GM23338 (cell line): ENCODE data around the gene CHMP4A. TPM values are rescaled to one million over a fixed set of nuclear protein-coding genes. Genes with fewer than 3 reads are reported as not detected.

ENCODE experiments used
- ATAC-seq: fragments of 200-7000 bp; cut with Tn5 transposase; 3 replicates; pipeline ENCODE4 v1.9.1; 2020
- DNase-seq: peaks from one replicate; pipeline ENCODE4 v3.0.0-alpha.2; 2015; ENCODE audit warnings: low spot score
- H2AFZ ChIP-seq: fragments of 200-600 bp; sonication (generic); 2 replicates; pipeline ENCODE4 v1.8.0; 2016; ENCODE audit warnings: antibody characterized with exemption, mild to moderate bottlenecking, moderate library complexity
- H3F3A ChIP-seq: fragments of 200-600 bp; sonication (generic); replicated peaks from 2 replicates; pipeline ENCODE4 v1.8.0; 2017; ENCODE audit warnings: antibody characterized with exemption, mixed run types, low read depth
- H3K27ac ChIP-seq: fragments of 200-600 bp; sonication (generic); 2 replicates; pipeline ENCODE4 v1.6.1; 2016; ENCODE audit warnings: low read depth
- H3K27me3 ChIP-seq: fragments of 200-600 bp; sonication (generic); 2 replicates; pipeline ENCODE4 v1.8.0; 2016; ENCODE audit warnings: mild to moderate bottlenecking, mixed run types, moderate library complexity; ENCODE audit not compliant: insufficient read depth
- H3K36me3 ChIP-seq: fragments of 200-600 bp; sonication (generic); 2 replicates; pipeline ENCODE4 v1.8.0; 2016; ENCODE audit warnings: mild to moderate bottlenecking; ENCODE audit not compliant: insufficient read depth
- H3K4me1 ChIP-seq: fragments of 200-600 bp; sonication (generic); 2 replicates; pipeline ENCODE4 v1.8.0; 2016; ENCODE audit warnings: mild to moderate bottlenecking, moderate library complexity; ENCODE audit not compliant: insufficient read depth
- H3K4me2 ChIP-seq: fragments of 200-600 bp; sonication (generic); 2 replicates; pipeline ENCODE4 v1.7.1; 2017; ENCODE audit warnings: mixed run types
- H3K4me3 ChIP-seq: fragments of 200-600 bp; sonication (generic); 2 replicates; pipeline ENCODE4 v1.6.1; 2016; ENCODE audit warnings: mixed run types
- H3K79me2 ChIP-seq: fragments of 200-600 bp; sonication (generic); replicated peaks from 2 replicates; pipeline ENCODE4 v1.8.0; 2017; ENCODE audit warnings: mild to moderate bottlenecking; ENCODE audit not compliant: insufficient read depth
- H3K9me2 ChIP-seq: fragments of 200-600 bp; sonication (generic); 2 replicates; pipeline ENCODE4 v1.8.0; 2017; ENCODE audit not compliant: insufficient read depth
- H4K20me1 ChIP-seq: fragments of 200-600 bp; sonication (generic); replicated peaks from 2 replicates; pipeline ENCODE4 v1.8.0; 2017; ENCODE audit warnings: mild to moderate bottlenecking; ENCODE audit not compliant: insufficient read depth
- H3K27ac Mint-ChIP-seq: 2 replicates; pipeline ENCODE4 v1.8.0; 2020; ENCODE audit warnings: inconsistent platforms, mild to moderate bottlenecking, moderate library complexity, mixed read lengths
- H3K27me3 Mint-ChIP-seq: 3 replicates; pipeline ENCODE4 v1.8.0; 2022; ENCODE audit warnings: low read depth, mild to moderate bottlenecking, moderate library complexity, mixed read lengths, inconsistent platforms; ENCODE audit not compliant: insufficient read depth, poor library complexity
- H3K36me3 Mint-ChIP-seq: 3 replicates; pipeline ENCODE4 v1.8.0; 2021; ENCODE audit warnings: low read depth, mild to moderate bottlenecking, inconsistent platforms, moderate library complexity, mixed read lengths
- H3K4me1 Mint-ChIP-seq: 3 replicates; pipeline ENCODE4 v1.8.0; 2020; ENCODE audit warnings: mild to moderate bottlenecking, inconsistent platforms, mixed read lengths
- H3K4me3 Mint-ChIP-seq: 3 replicates; pipeline ENCODE4 v1.8.0; 2021; ENCODE audit warnings: moderate library complexity, mild to moderate bottlenecking, inconsistent platforms, mixed read lengths
- H3K9me3 Mint-ChIP-seq: 3 replicates; pipeline ENCODE4 v1.8.0; 2020; ENCODE audit warnings: moderate library complexity, mild to moderate bottlenecking, inconsistent platforms, mixed read lengths
- CREB1 ChIP-seq: fragments of 250-450 bp; sonication (Bioruptor Pico); IDR thresholded peaks from 2 replicates; pipeline ENCODE4 v1.5.0; 2020; ENCODE audit warnings: low read depth, mild to moderate bottlenecking, moderate library complexity
- CTCF ChIP-seq, 2 experiments: fragments of 200-600 bp in 1 of 2; sonication (generic) in 1 of 2; conservative IDR thresholded peaks; 2 replicates each; pipeline versions ENCODE4 v1.5.1 to v1.6.1; 2016 to 2017; ENCODE audit warnings: antibody characterized with exemption in 2 of 2, low read depth in 2 of 2, mild to moderate bottlenecking in 2 of 2, moderate library complexity in 1 of 2
- ETS1 ChIP-seq: IDR thresholded peaks from 2 replicates; pipeline ENCODE4 v1.6.1; 2016; ENCODE audit warnings: antibody characterized with exemption
- EZH2 ChIP-seq: fragments of 200-600 bp; sonication (generic); IDR thresholded peaks from one replicate; pipeline ENCODE4 v1.8.0; 2017; ENCODE audit warnings: antibody characterized with exemption, mild to moderate bottlenecking, low read depth; ENCODE audit not compliant: unreplicated experiment
- EZH2phosphoT487 ChIP-seq: fragments of 200-600 bp; sonication (generic); IDR thresholded peaks from one replicate; pipeline ENCODE4 v1.8.1; 2018; ENCODE audit warnings: antibody characterized with exemption; ENCODE audit not compliant: unreplicated experiment
- JUNB ChIP-seq: IDR thresholded peaks from one replicate; pipeline ENCODE4 v1.6.1; 2016; ENCODE audit warnings: antibody characterized with exemption; ENCODE audit not compliant: unreplicated experiment
- NANOG ChIP-seq: IDR thresholded peaks from 2 replicates; pipeline ENCODE4 v1.6.1; 2016; ENCODE audit warnings: antibody characterized with exemption, borderline replicate concordance
- POLR2AphosphoS5 ChIP-seq: IDR thresholded peaks from 2 replicates; pipeline ENCODE4 v1.6.1; 2016; ENCODE audit warnings: antibody characterized with exemption, low read depth
- REST ChIP-seq: IDR thresholded peaks from one replicate; pipeline ENCODE4 v1.6.1; 2018; ENCODE audit warnings: antibody characterized with exemption; ENCODE audit not compliant: unreplicated experiment
- STAT1 ChIP-seq: IDR thresholded peaks from one replicate; pipeline ENCODE4 v1.6.1; 2016; ENCODE audit warnings: antibody characterized with exemption; ENCODE audit not compliant: unreplicated experiment
- ZNF114 ChIP-seq: fragments of 250-450 bp; sonication (Bioruptor Pico); IDR thresholded peaks from 2 replicates; pipeline ENCODE4 v1.5.0; 2020; ENCODE audit warnings: mild to moderate bottlenecking, moderate library complexity
- ZNF331 ChIP-seq: fragments of 250-450 bp; sonication (Bioruptor Pico); IDR thresholded peaks from 2 replicates; pipeline ENCODE4 v1.5.0; 2020; ENCODE audit warnings: low read depth, mild to moderate bottlenecking, moderate library complexity
- ZNF462 ChIP-seq: fragments of 250-450 bp; sonication (Bioruptor Pico); IDR thresholded peaks from 2 replicates; pipeline ENCODE4 v1.5.0; 2020; ENCODE audit warnings: mild to moderate bottlenecking, moderate library complexity
- polyA plus RNA-seq: library from polyadenylated mRNA; unstranded; fragments of >200 nt; fragmentation: Nextera tagmentation; extraction: Ambion mirVana; gene quantifications from 2 replicates; pipeline ENCODE4 v1.2.1, GENCODE V29; 2016
- total RNA-seq: library from RNA; depleted of rRNA; stranded (reverse); fragments of >200 nt; shearing (Covaris generic); gene quantifications from 2 replicates; pipeline ENCODE4 v1.2.3, GENCODE V29; 2014

The CHMP4A gene
- total and polyA plus RNA-seq, 2 experiments from 2014 or later: 19.3 to 36.9 TPM

GRCh38 chr14:24162093-24162492 is 51.2 kb downstream of the CHMP4A start:
- no peaks in the 10 kb centered on the region for H3K27me3 ChIP-seq
- no peak for DNase-seq
- Mint-ChIP-seq H3K9me3 (no peaks in the 10 kb centered on the region), H3K4me3 (peak overlapping the region; percentile 69), H3K36me3 (peaks cover 55% of the 10 kb centered on the region), H3K27me3 (peaks cover 4% of the 10 kb centered on the region), H3K4me1 (peaks cover 9% of the 10 kb centered on the region), H3K27ac (no peak overlapping the region)
- H3K4me2 ChIP-seq: no peak overlapping the region
- no peak overlapping the region for H3K4me3 ChIP-seq
- H3K79me2 ChIP-seq: no peaks in the 10 kb centered on the region
- H3K4me1 ChIP-seq: peaks cover 11% of the 10 kb centered on the region
- no peak overlapping the region for H3K27ac ChIP-seq
- 0 out of 2 replicates have a peak, but pooled peaks cover 5% of the 10 kb centered on the region for H3K36me3 ChIP-seq
- no peaks in the 10 kb centered on the region for H3K9me2 ChIP-seq
- no peak for TF ChIP-seq ZNF331
- TF ChIP-seq EZH2phosphoT487: no peak
- no peak for TF ChIP-seq EZH2
- TF ChIP-seq NANOG: no peak
- TF ChIP-seq ETS1: no peak
- TF ChIP-seq ZNF462 (CRISPR knock-in tag): no peak
- TF ChIP-seq STAT1: no peak
- TF ChIP-seq JUNB: no peak
- no peak for TF ChIP-seq POLR2AphosphoS5
- no peak for TF ChIP-seq CREB1 (CRISPR knock-in tag)
- TF ChIP-seq REST: no peak
- TF ChIP-seq CTCF (conservative IDR thresholded peaks at IDR 0.05; ENCODE audit: low read depth in 2 of 2): no peak
- TF ChIP-seq ZNF114 (CRISPR knock-in tag): no peak
- peaks cover 12% of the 10 kb centered on the region; the same call in 1 of the 2 replicates for H3F3A ChIP-seq
- ATAC-seq: no peak
- H2AFZ ChIP-seq: no peak overlapping the region
- peaks cover 3% of the 10 kb centered on the region; the same call in 1 of the 2 replicates for H4K20me1 ChIP-seq
